ENCODE results near the gene AHSG.

DNA sequence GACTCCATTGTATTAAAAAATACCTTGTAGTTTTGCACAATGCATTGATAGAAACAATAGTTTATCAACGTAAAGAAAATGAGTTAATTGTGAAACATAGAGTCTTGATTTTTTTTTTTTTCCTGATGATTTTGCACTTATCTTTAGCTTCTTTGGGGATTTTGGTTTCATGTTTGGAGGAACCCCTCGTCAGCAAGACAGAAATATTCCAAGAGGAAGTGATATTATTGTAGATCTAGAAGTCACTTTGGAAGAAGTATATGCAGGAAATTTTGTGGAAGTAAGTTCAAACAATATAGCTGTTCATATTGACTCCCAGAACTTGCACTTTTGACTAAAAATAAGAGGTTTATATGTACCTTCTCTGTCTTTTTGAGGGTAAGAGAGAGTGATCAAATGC, 35.3 kb upstream of the AHSG start:
- TF ChIP-seq, protein P1, sequence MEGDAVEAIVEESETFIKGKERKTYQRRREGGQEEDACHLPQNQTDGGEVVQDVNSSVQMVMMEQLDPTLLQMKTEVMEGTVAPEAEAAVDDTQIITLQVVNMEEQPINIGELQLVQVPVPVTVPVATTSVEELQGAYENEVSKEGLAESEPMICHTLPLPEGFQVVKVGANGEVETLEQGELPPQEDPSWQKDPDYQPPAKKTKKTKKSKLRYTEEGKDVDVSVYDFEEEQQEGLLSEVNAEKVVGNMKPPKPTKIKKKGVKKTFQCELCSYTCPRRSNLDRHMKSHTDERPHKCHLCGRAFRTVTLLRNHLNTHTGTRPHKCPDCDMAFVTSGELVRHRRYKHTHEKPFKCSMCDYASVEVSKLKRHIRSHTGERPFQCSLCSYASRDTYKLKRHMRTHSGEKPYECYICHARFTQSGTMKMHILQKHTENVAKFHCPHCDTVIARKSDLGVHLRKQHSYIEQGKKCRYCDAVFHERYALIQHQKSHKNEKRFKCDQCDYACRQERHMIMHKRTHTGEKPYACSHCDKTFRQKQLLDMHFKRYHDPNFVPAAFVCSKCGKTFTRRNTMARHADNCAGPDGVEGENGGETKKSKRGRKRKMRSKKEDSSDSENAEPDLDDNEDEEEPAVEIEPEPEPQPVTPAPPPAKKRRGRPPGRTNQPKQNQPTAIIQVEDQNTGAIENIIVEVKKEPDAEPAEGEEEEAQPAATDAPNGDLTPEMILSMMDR (IDR thresholded peaks at IDR 0.05): no peak
- TF ChIP-seq ZFX (IDR thresholded peaks at IDR 0.05; ENCODE audit: borderline replicate concordance): no peak

Measured in 22Rv1 (cell line).